Psoas muscle (tissue), 8 donors: Measurements from ENCODE around the gene SLAIN2. TPM values are rescaled to one million over a fixed set of nuclear protein-coding genes. Genes with fewer than 3 reads are reported as not detected.

Experiments used
- ATAC-seq, 4 donors: fragments of 200-7000 bp; cut with Tn5 transposase; one replicate each; pipeline ENCODE4 v1.9.1; 2020; ENCODE audit warnings: moderate library complexity in 3 of 4, mild to moderate bottlenecking in 2 of 4
- DNase-seq, 2 donors: peaks; one replicate each; pipeline ENCODE4 v3.0.0-alpha.2; 2020
- H3K27ac ChIP-seq: fragments of 200-600 bp; one replicate; pipeline ENCODE4 v1.8.0; 2022
- H3K27me3 ChIP-seq, 3 donors: fragments of 200-600 bp in 1 of 3; one replicate each; pipeline versions ENCODE4 v1.6.1 to v1.8.0; 2013 to 2022; ENCODE audit warnings: low read length in 2 of 3, mild to moderate bottlenecking in 2 of 3, moderate library complexity in 1 of 3; ENCODE audit not compliant: insufficient read depth in 3 of 3
- H3K36me3 ChIP-seq, 2 donors: fragments of 200-600 bp in 1 of 2; one replicate each; pipeline versions ENCODE4 v1.6.1 to v1.8.0; 2013 to 2022; ENCODE audit warnings: low read depth in 1 of 2, mild to moderate bottlenecking in 1 of 2, moderate library complexity in 1 of 2; ENCODE audit not compliant: insufficient read depth in 1 of 2
- H3K4me1 ChIP-seq: fragments of 200-600 bp; one replicate; pipeline ENCODE4 v1.8.0; 2022
- H3K4me3 ChIP-seq: fragments of 200-600 bp; one replicate; pipeline ENCODE4 v1.8.0; 2022; ENCODE audit warnings: mild to moderate bottlenecking
- H3K9me3 ChIP-seq: fragments of 200-600 bp; one replicate; pipeline ENCODE4 v1.8.0; 2022
- CTCF ChIP-seq: fragments of 200-600 bp; IDR thresholded peaks from one replicate; pipeline ENCODE4 v1.8.0; 2022; ENCODE audit warnings: antibody characterized with exemption
- WGBS, 3 donors: extraction: QIAGEN DNeasy Blood & Tissue Kit; methylation state at CpG; one replicate each; pipeline versions ENCODE4 v1.1.6 to v1.1.7; 2013; 5-methylcytosine and 5-hydroxymethylcytosine counted together
- intact Hi-C, 2 donors: fragments of 100-400 bp; cut with DNase I; formaldehyde crosslinking; loops; one replicate each; pipeline versions ENCODE4 v1.11.0 to v1.14.2; 2022
- polyA plus RNA-seq, 3 donors: library from polyadenylated mRNA; stranded (reverse); fragments of 200-250 nt; gene quantifications; one replicate each; pipeline ENCODE4 v1.2.3, GENCODE V29; 2013
- total RNA-seq, 4 donors: library from RNA; stranded (reverse); fragmentation: NEBNext Ultra II Directional in 2 of 4; extraction: Animal tissue kit (Norgen Biotek cat#: 25700) in 2 of 4; gene quantifications; one replicate each; pipeline versions ENCODE4 v1.2.1 to v1.2.4, GENCODE V29; 2021 to 2023
- donor health status: healthy with polysubstance abuse.
- donor health status: DM: no; HTN: no; CAD: no; lungs with moderate emphysema.
- donor health status: Bipolar disorder and iron deficiency.
- donor health status: healthy.
- donor health status: DM: yes; HTN: yes; CAD: no.
- donor health status: DM: no; HTN: no; CAD: no.
- donor health status: DM: no; HTN: no; CAD: no.
- donor health status: DM: yes; HTN: yes; CAD: no.

SLAIN2 gene
- total and polyA plus RNA-seq, 7 donors: 69.5 to 204 (median 180) TPM

- ATAC-seq (no peak), DNase-seq (no peak)
- TF ChIP-seq CTCF: no peak
- Histone ChIP-seq H3K36me3 (peaks cover 0 to 37% of the 10 kb centered on the region in 2 donors), H3K27me3 (no peaks in the 10 kb centered on the region), H3K9me3 (no peaks in the 10 kb centered on the region), H3K4me1 (no peaks in the 10 kb centered on the region), H3K27ac (no peak overlapping the region), H3K4me3 (no peak overlapping the region)
- 85 to 87% (median 85%) methylated on average over 7 of the region's 7 CpGs for WGBS, 3 donors
- intact Hi-C loops: no loop called here
Observed at GRCh38 chr4:48410812-48411211, 69.5 kb downstream of the SLAIN2 start.

GRCh38 chr4:48420144-48420543, 78.8 kb downstream of the SLAIN2 start:
- TF ChIP-seq CTCF: no peak
- H3K4me3 ChIP-seq: no peak overlapping the region
- WGBS, 3 donors: 96% methylated on average over 6 of the region's 6 CpGs
- no peaks in the 10 kb centered on the region for H3K9me3 ChIP-seq
- H3K4me1 ChIP-seq: no peaks in the 10 kb centered on the region
- H3K27me3 ChIP-seq: no peaks in the 10 kb centered on the region
- ATAC-seq: no peak
- no peak for DNase-seq
- intact Hi-C loops: no loop called here
- H3K27ac ChIP-seq: no peak overlapping the region
- peaks cover 2 to 63% of the 10 kb centered on the region in 2 donors for H3K36me3 ChIP-seq

- 98 to 100% (median 99%) methylated on average over 2 of the region's 2 CpGs for WGBS, 3 donors
- TF ChIP-seq CTCF: no peak
- no peak for DNase-seq
- no peaks in the 10 kb centered on the region for H3K27me3 ChIP-seq
- no peaks in the 10 kb centered on the region for H3K4me1 ChIP-seq
- H3K27ac ChIP-seq: no peak overlapping the region
- intact Hi-C loops: no loop called here
- H3K4me3 ChIP-seq: no peak overlapping the region
- H3K9me3 ChIP-seq: no peaks in the 10 kb centered on the region
- no peak for ATAC-seq
- peaks cover 2 to 71% of the 10 kb centered on the region in 2 donors for H3K36me3 ChIP-seq
Observed at GRCh38 chr4:48421101-48421500, 79.8 kb downstream of the SLAIN2 start.

- DNase-seq (no peak), ATAC-seq (no peak)
- no peaks in the 10 kb centered on the region for H3K9me3 ChIP-seq
- H3K36me3 ChIP-seq: peaks cover 3 to 35% of the 10 kb centered on the region in 2 donors
- 95 to 100% (median 97%) methylated on average over 2 of the region's 2 CpGs for WGBS, 3 donors
- no peak for TF ChIP-seq CTCF
- H3K4me3 ChIP-seq: no peak overlapping the region
- intact Hi-C loops: no loop called here
- no peaks in the 10 kb centered on the region for H3K27me3 ChIP-seq
- H3K27ac ChIP-seq: no peak overlapping the region
- H3K4me1 ChIP-seq: no peaks in the 10 kb centered on the region
Observed at GRCh38 chr4:48428926-48429325, 87.6 kb downstream of the SLAIN2 start.

GRCh38 chr4:48429709-48430474, 88.6 kb downstream of the SLAIN2 start:
- intact Hi-C loops: no loop called here
- Histone ChIP-seq H3K4me1 (no peaks in the 10 kb centered on the region), H3K27ac (no peak overlapping the region), H3K9me3 (no peaks in the 10 kb centered on the region), H3K27me3 (no peaks in the 10 kb centered on the region), H3K4me3 (no peak overlapping the region), H3K36me3 (peaks cover 3 to 25% of the 10 kb centered on the region in 2 donors)
- no peak for ATAC-seq
- DNase-seq: no peak
- 0 to 73% (median 37%) methylated on average over 1 of the region's 1 CpG for WGBS, 3 donors
- no peak for TF ChIP-seq CTCF
